HepG2 (cell line): ENCODE results near the gene CNPY4. TPM values are rescaled to one million over a fixed set of nuclear protein-coding genes. Genes with fewer than 3 reads are reported as not detected.

Source experiments
- AGO1 ChIP-seq: fragments of 200-400 bp; formaldehyde crosslinking; IDR thresholded peaks from 2 replicates; pipeline ENCODE4 v1.6.1; 2017; ENCODE audit warnings: mild to moderate bottlenecking, low read depth, low read length, moderate library complexity; ENCODE audit not compliant: poor library complexity, severe bottlenecking
- ARID5B ChIP-seq: IDR thresholded peaks from 2 replicates; pipeline ENCODE4 v1.4.0; 2020; ENCODE audit warnings: mild to moderate bottlenecking, missing genetic modification reagents
- BCL3 ChIP-seq: sonication (generic); formaldehyde crosslinking; IDR thresholded peaks from 2 replicates; pipeline ENCODE4 v1.5.1; 2020; ENCODE audit warnings: mild to moderate bottlenecking, missing genetic modification reagents, moderate library complexity
- CREB3 ChIP-seq: sonication (generic); formaldehyde crosslinking; IDR thresholded peaks from 2 replicates; pipeline ENCODE4 v1.5.0; 2020; ENCODE audit warnings: missing genetic modification reagents
- GTF2F1 ChIP-seq: fragments of 150-350 bp; IDR thresholded peaks from 2 replicates; pipeline ENCODE4 v1.6.1; 2014; ENCODE audit warnings: low read length
- KIAA2018 ChIP-seq: sonication (generic); formaldehyde crosslinking; IDR thresholded peaks from 2 replicates; pipeline ENCODE4 v1.5.0; 2020; ENCODE audit warnings: mild to moderate bottlenecking, missing genetic modification reagents, borderline replicate concordance
- KLF13 ChIP-seq: sonication (generic); formaldehyde crosslinking; IDR thresholded peaks from 2 replicates; pipeline ENCODE4 v1.4.0; 2020; ENCODE audit warnings: mild to moderate bottlenecking, missing genetic modification reagents
- MAFK ChIP-seq, 2 experiments: IDR thresholded peaks in 1 of 2; conservative IDR thresholded peaks in 1 of 2; 2 replicates each; pipeline ENCODE4 v1.6.1; 2011; ENCODE audit warnings: improper control_type of control experiment in 2 of 2, low read length in 2 of 2
- SSRP1 ChIP-seq: IDR thresholded peaks from 2 replicates; pipeline ENCODE4 v1.6.1; 2016; ENCODE audit warnings: control low read depth
- ZNF296 ChIP-seq: sonication (generic); formaldehyde crosslinking; conservative IDR thresholded peaks from 2 replicates; pipeline ENCODE4 v1.5.0; 2020; ENCODE audit warnings: mild to moderate bottlenecking, missing genetic modification reagents
- ZXDC ChIP-seq: sonication (generic); formaldehyde crosslinking; IDR thresholded peaks from 2 replicates; pipeline ENCODE4 v1.5.0; 2020; ENCODE audit warnings: mild to moderate bottlenecking, missing genetic modification reagents
- polyA plus RNA-seq, 8 experiments: library from polyadenylated mRNA; depleted of rRNA in 3 of 8; stranded (reverse) in 7 of 8; unstranded in 1 of 8; fragments of >200 nt; fragmentation: Illumina TruSeq in 4 of 8; extraction: Trizol in 4 of 8; gene quantifications; 2 replicates each; pipeline versions ENCODE4 v1.2.1 to v1.2.3, GENCODE V29; 2011 to 2016; ENCODE audit warnings: low read depth in 4 of 8, missing spikeins in 1 of 8, mixed read lengths in 1 of 8; ENCODE audit not compliant: insufficient read depth in 1 of 8
- total RNA-seq, 5 experiments: library from RNA; depleted of rRNA; stranded (reverse); fragments of >200 nt; fragmentation: Illumina TruSeq; extraction: Trizol; gene quantifications; 2 replicates each; pipeline ENCODE4 v1.2.3, GENCODE V29; 2016; ENCODE audit warnings: low read depth in 1 of 5

Gene CNPY4
- total and polyA plus RNA-seq, 2 of the 13 experiments (the other 11 are each of a cell fraction or from before 2014, with no cell fraction given): 6.2 to 12.7 TPM

- TF ChIP-seq ARID5B (CRISPR knock-in tag) (peak; percentile 54; the same call in 1 of the 2 replicates), KLF13 (CRISPR knock-in tag) (no peak), ZNF296 (no peak), MAFK (conservative IDR thresholded peaks at IDR 0.05 in 1 of 2, IDR thresholded peaks at IDR 0.05 in 1 of 2; ENCODE audit: low read length in 2 of 2) (no peak), ZXDC (CRISPR knock-in tag) (no peak), KIAA2018 (CRISPR knock-in tag) (no peak), GTF2F1 (no peak), SSRP1 (CRISPR knock-in tag) (peak; percentile 75; the same call in 1 of the 2 replicates), AGO1 (no peak), CREB3 (CRISPR knock-in tag) (no peak), BCL3 (CRISPR knock-in tag) (no peak)
Observed at GRCh38 chr7:100122067-100122466, 2.6 kb downstream of the CNPY4 start (continued).
